GM18498 (cell line): ENCODE results near the gene TMCC3.

Experiments
- ATAC-seq: cut with Tn5 transposase; IDR thresholded peaks from one replicate; pipeline ENCODE4 v1.9.1; 2021; ENCODE audit warnings: mild to moderate bottlenecking, moderate library complexity; ENCODE audit not compliant: unreplicated experiment

Gene TMCC3

GRCh38 chr12:94536040-94536965 is 114.1 kb downstream of the TMCC3 start:
- no peak for ATAC-seq

DNA sequence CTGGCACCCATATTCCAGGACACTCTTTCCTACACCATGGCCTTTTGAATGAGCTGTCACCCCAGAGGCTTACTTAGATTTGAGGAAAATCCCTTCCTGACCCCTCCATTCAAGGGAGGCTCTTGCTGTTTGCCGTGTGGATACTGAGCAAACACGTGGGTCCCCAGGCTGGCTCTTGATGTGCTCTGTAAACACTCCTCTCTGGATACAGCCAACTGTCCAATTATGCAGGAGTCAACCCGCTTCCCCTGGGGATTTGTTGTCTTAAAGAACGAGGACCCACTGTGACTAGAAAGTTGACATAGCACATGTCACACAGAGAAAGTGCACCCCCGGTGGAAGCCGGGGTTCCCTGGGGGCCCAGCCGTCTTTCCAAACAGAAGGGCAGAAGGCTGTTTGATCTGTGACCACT is 114.8 kb downstream of the TMCC3 start:
- no peak for ATAC-seq

- ATAC-seq = no peak
These were observed 115.4 kb downstream of the TMCC3 start for GRCh38 chr12:94534774-94535509.

- ATAC-seq = no peak
These were observed 116.1 kb downstream of the TMCC3 start for GRCh38 chr12:94534278-94534677.

GRCh38 chr12:94532490-94533422 is 117.6 kb downstream of the TMCC3 start:
- ATAC-seq = peak; percentile 61

GRCh38 chr12:94531196-94531720 is 119.1 kb downstream of the TMCC3 start:
- no peak for ATAC-seq

DNA sequence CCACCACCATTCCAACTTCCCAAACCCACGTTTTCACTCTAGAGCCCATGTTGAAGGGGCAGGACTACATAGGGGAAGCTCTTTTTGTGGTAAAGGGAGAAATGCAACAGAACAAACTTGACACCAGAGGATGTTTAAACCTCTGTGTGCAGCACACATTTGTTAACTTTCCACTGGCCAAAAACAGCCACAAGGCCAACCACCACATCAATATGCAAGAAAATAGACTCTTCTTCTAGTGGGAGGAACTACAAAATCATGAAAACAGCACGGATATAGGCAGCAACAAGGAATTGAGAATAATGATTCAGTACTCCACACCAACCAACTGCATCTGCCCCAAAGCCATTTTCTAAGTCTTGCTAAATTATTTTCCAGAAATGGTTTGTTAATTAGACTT is 124.4 kb downstream of the TMCC3 start:
- no peak for ATAC-seq
